Stimulated activated CD4-positive, alpha-beta T cell treated with anti-CD3 and anti-CD28 coated beads, TNF-alpha, amount 100 ng/mL, for 1 hour (primary cell): ENCODE data around the gene DCP1A.
"Not testable (repeated sequence)": the region's sequence is repeated elsewhere in the genome, so short reads cannot be mapped to it uniquely, and the experiment has no call there.

Source experiments
- DNase-seq, 3 donors: peaks; one replicate each; pipeline ENCODE4 v3.0.0-alpha.2; 2020; ENCODE audit warnings: low read depth in 3 of 3, low spot score in 1 of 3

The DCP1A gene

GRCh38 chr3:53329897-53330296 lies 17.4 kb downstream of the DCP1A start:
- DNase-seq: no peak

GRCh38 chr3:53328746-53329145 lies 18.6 kb downstream of the DCP1A start:
- DNase-seq: no peak

GRCh38 chr3:53327986-53328385 lies 19.4 kb downstream of the DCP1A start:
- not testable (repeated sequence) for DNase-seq

DNA sequence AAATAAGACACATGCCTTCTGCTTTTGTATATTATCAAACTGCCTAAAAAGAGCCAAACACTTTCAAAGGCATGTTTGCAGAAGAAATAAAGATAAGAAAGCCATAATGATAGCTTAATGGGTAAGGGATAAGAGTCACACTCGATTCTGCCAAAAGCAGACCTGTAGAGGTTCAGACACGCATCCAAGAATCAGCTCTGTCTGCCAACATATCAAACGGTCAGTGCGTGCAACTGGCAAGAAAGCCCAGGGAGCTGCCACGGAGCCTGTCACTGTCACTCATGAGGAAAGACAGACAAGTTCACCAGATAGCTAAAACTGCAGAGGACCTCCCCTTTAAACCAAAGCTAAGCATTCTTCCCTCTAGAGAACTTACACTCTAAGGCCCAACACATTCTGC lies 23.2 kb downstream of the DCP1A start:
- DNase-seq: no peak

GRCh38 chr3:53320697-53321096 lies 26.6 kb downstream of the DCP1A start:
- DNase-seq: no peak

DNA sequence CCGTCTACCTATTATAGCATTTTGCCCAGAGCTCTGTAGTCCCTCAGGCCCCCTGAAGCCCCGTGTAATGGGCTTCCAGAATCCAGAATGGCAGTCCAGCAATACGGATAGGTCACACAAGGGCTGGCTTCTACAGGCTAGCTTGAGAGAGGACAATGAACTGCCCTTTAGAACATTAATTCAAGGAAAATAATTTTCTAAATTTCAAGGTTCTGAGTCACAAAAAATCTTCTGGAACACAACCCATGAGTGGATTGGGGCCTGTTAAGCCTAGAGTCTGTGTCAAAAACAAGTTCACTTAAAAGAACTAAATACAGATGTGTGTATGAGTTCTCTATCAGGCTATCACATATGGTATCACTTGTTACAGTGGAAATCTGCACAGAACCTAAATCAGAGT lies 28.8 kb downstream of the DCP1A start:
- DNase-seq: no peak

DNA sequence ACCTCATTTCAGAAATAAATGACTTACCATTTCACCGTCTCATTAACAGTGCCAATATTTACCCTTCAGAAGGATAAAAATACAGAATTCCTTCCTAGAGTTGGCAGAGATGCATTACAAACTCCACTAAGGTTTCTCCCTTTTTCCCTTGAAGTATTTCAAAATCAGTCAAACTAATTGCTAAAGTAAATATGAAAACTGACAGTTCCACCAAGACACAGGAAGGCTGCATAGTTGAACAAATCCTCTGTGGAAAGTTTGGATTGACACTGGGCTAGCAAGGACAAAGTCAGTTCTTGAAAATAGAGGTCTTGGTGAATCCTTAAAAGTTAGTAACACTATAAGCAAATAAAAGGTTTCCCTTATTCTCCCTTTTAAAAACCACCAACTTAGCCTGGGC lies 34.5 kb downstream of the DCP1A start:
- no peak for DNase-seq

- no peak for DNase-seq
Measured at GRCh38 chr3:53311882-53312281, 35.5 kb downstream of the DCP1A start.

DNA sequence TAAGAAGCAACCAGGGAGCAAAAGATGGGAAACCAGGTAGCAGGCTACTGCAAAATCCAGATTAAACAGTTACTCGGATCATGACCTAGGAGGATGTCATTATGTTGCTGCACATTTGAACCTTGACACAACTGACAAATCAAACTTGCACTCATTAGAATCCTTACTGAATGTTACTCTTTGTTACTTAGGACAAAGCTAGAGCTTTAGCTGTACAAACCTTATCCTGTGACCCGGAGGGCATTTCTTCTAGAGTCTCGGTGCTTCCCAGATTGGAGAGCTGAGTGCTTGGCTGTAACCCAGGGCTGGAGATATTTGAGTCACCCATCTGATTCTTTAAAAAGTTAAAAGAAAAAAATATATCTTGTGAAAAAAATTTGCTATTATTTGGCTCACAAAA lies 43.4 kb downstream of the DCP1A start:
- DNase-seq: no peak

DNA sequence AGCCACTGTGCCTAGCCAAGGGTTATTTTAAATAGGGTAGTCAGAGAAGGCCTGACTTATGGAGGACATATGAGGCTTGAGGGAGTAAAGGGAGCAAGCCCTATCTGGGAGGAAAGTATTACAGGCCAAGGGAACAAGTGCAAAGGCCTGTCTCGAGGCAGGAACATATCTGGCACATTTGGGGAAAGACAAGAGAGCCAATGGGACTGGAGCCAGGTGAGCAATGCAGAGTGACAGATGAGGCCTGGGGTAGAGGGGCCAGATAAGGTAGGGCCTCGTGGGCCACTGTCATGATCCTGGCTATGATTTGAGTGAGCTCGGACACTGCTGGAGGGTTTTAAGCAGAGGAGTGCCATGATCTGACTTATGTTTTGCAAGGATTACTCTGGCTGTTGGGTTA lies 43.8 kb downstream of the DCP1A start:
- no peak for DNase-seq

GRCh38 chr3:53300826-53301225 lies 46.5 kb downstream of the DCP1A start:
- no peak for DNase-seq

DNA sequence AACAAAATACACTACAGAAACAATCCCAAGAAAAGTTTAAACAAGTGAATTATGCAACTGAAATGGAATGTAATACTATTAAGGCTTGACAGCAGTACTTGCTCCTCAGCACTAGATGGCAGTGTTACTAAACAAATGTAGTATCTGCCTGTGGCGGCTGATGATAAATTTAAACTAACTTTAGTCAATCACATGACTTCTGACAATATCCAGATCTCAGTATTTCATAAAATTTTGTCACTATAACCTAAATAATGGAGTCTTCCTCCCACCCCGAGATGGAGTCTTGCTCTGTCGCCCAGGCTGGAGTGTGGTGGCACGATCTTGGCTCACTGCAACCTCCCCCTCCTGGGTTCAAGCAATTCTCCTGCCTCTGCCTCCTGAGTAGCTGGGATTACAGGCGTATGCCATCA lies 47.7 kb downstream of the DCP1A start:
- DNase-seq: peak in 1 of 3 donors; percentile 5

DNA sequence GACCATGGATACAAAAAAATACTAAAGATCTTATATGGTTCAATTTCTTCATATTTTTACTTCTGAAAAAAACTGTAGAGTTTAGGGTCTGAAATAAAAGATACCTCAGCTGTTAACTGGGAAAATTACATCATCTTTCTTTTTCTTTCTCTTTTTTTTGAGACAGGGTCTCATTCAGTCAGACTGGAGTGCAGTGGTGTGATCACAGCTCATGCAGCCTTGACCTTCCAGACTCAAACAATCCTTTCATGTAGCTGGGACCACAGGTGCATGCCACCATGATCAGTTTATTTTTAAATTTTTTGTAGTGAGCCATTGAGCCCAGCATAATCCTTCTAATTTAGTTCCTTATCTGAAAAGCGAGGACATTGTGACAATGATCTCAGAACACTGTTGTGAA lies 51.9 kb downstream of the DCP1A start:
- DNase-seq: no peak

DNA sequence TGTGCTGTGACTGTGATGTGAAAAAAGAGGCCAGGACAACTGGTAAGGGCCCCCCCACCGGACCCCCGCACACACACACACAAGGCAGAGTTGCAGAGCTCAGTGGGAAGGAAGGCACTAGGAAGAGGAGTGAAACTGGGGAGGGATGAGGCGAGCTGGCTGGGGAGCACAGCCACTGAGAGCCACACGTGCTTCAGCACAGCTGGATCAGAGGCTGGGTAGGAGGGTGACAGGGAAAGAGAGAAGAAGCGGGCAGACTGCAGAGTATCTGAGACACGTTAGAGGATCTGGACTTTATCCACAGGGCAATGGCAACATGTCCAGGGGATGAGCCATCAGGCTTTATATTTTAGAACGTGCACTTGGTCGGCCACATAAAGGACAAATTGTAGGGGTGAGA lies 53.5 kb downstream of the DCP1A start:
- DNase-seq: no peak

GRCh38 chr3:53288214-53288613 lies 59.1 kb downstream of the DCP1A start:
- DNase-seq: no peak

- no peak for DNase-seq
Measured at GRCh38 chr3:53287131-53287629, 60.2 kb downstream of the DCP1A start.

DNA sequence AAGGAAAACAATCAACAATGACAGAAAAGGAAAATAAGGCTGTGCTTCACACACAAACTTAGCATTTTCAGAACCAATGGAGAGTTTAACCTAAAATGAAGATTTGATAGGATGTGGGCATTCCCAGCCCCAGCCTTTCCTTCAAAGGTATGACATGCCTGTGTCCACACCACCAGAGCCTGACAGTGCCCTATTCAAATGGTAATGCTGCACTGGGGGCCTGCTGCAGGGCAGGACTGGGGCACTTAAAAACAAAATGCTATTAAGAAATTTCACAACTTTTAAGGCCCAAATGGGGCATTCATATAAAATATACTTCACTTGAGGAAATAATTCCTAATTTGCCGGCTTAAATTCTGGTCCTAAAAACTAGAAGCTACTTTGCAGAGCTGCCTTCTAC lies 60.6 kb downstream of the DCP1A start:
- no peak for DNase-seq

GRCh38 chr3:53282581-53282980 lies 64.8 kb downstream of the DCP1A start:
- no peak for DNase-seq

- no peak for DNase-seq
Measured at GRCh38 chr3:53278667-53279066, 68.7 kb downstream of the DCP1A start.

- DNase-seq: no peak
Measured at GRCh38 chr3:53274938-53275605, 72.3 kb downstream of the DCP1A start.

DNA sequence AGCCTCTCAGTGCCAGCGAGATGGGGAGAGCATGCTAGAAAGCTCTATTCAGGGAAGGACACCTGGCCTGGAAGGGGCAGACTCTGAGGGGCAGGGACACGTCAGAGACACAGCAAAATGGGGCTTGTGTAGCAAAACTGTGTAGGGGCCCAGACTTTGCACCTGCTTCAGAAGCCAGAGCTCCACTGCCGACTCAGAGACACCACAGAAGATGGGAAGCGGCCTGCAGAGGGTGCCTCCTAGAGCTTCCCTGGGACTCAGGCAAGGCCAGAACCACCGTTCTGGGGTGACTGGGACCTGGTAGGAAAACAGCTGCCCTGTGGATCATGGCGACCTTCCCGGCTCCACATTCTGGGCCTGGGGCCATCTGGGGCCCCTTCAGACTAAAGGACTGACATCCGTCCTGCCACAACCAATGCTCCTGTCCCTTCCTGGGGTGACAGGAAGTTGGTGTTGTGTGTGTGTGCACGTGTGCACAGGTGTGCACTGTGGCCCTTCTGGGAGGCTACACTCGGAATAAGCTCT lies 74.1 kb downstream of the DCP1A start:
- DNase-seq: no peak

GRCh38 chr3:53269888-53270880 lies 77.2 kb downstream of the DCP1A start:
- no peak for DNase-seq
